H1 (cell line): ENCODE results near the gene MMS19. TPM values are rescaled to one million over a fixed set of nuclear protein-coding genes. Genes with fewer than 3 reads are reported as not detected.

Experiments
- CTCF ChIA-PET: fragments of 300-600 bp; sonication (Branson Sonifier 250); formaldehyde crosslinking; loops from one replicate; lab custom pipeline; 2021; ENCODE audit not compliant: partially characterized antibody; lab: Charles Lee
- POLR2A ChIA-PET: fragments of 300-600 bp; sonication (Branson Sonifier 250); formaldehyde crosslinking; loops from one replicate; lab custom pipeline; 2021; ENCODE audit warnings: inconsistent platforms; ENCODE audit not compliant: partially characterized antibody; lab: Charles Lee
- DNase-seq, 2 experiments: peaks; one replicate each; pipeline versions ENCODE4 v3.0.0 to v3.0.0-alpha.2; 2010 to 2022; ENCODE audit warnings: low spot score in 2 of 2, low read depth in 1 of 2, mixed read lengths in 1 of 2
- FAIRE-seq: peaks from 2 replicates; lab custom pipeline; 2011; peaks lifted over from hg19 to GRCh38; lab: Jason Lieb, UNC
- H2AFZ ChIP-seq: 2 replicates; pipeline ENCODE4 v1.8.1; 2012; ENCODE audit warnings: low read length, inconsistent platforms
- H2AK5ac ChIP-seq: 2 replicates; pipeline ENCODE4 v1.6.1; 2013; ENCODE audit warnings: low read depth, low read length
- H2BK120ac ChIP-seq: replicated peaks from 2 replicates; pipeline ENCODE3; 2013; ENCODE audit warnings: low read depth, low read length, inconsistent platforms
- H2BK12ac ChIP-seq: 2 replicates; pipeline ENCODE4 v1.6.1; 2013; ENCODE audit warnings: low read depth, low read length
- H2BK15ac ChIP-seq: 2 replicates; pipeline ENCODE4 v1.6.1; 2013; ENCODE audit warnings: low read length
- H2BK20ac ChIP-seq: 2 replicates; pipeline ENCODE4 v1.6.1; 2013; ENCODE audit warnings: low read length
- H2BK5ac ChIP-seq: 2 replicates; pipeline ENCODE4 v1.6.1; 2013; ENCODE audit warnings: low read depth, low read length
- H3K14ac ChIP-seq: 2 replicates; pipeline ENCODE4 v1.6.1; 2013; ENCODE audit warnings: inconsistent platforms; ENCODE audit not compliant: insufficient read length
- H3K18ac ChIP-seq: 2 replicates; pipeline ENCODE4 v1.6.1; 2013; ENCODE audit warnings: low read length; ENCODE audit errors: extremely low read depth
- H3K23ac ChIP-seq: 2 replicates; pipeline ENCODE4 v1.6.1; 2013; ENCODE audit warnings: inconsistent platforms; ENCODE audit not compliant: insufficient read length
- H3K23me2 ChIP-seq: 2 replicates; pipeline ENCODE4 v1.6.1; 2013; ENCODE audit warnings: low read depth, low read length
- H3K27ac ChIP-seq: 2 replicates; pipeline ENCODE4 v1.6.1; 2011; ENCODE audit warnings: low read depth, low read length, inconsistent platforms
- H3K27me3 ChIP-seq, 4 experiments: replicated peaks in 1 of 4; 1 replicate in 1 of 4; 2 replicates in 3 of 4; pipeline versions ENCODE4 v1.6.1 to v1.8.1; 2011 to 2013; ENCODE audit warnings: low read length in 3 of 4, mild to moderate bottlenecking in 3 of 4, inconsistent platforms in 2 of 4, mixed read lengths in 2 of 4, moderate library complexity in 1 of 4; ENCODE audit not compliant: control insufficient read depth in 3 of 4, insufficient read depth in 3 of 4; ENCODE audit errors: extremely low read depth in 1 of 4
- H3K36me3 ChIP-seq, 4 experiments: 2 replicates each; pipeline versions ENCODE4 v1.6.1 to v1.8.1; 2011 to 2013; ENCODE audit warnings: mild to moderate bottlenecking in 4 of 4, low read length in 3 of 4, moderate library complexity in 2 of 4, control low read depth in 1 of 4, inconsistent platforms in 1 of 4; ENCODE audit not compliant: insufficient read depth in 4 of 4, control insufficient read depth in 2 of 4
- H3K4ac ChIP-seq: replicated peaks from 2 replicates; pipeline ENCODE3; 2013; ENCODE audit warnings: low read length, low read depth, mixed read lengths, inconsistent platforms; ENCODE audit not compliant: insufficient read length
- H3K4me1 ChIP-seq, 4 experiments: replicated peaks in 1 of 4; 1 replicate in 1 of 4; 2 replicates in 3 of 4; pipeline versions ENCODE4 v1.6.1 to v1.8.1; 2011 to 2013; ENCODE audit warnings: low read length in 3 of 4, inconsistent platforms in 2 of 4, mixed read lengths in 1 of 4; ENCODE audit not compliant: insufficient read depth in 4 of 4, control insufficient read depth in 3 of 4
- H3K4me2 ChIP-seq, 2 experiments: 2 replicates each; pipeline versions ENCODE4 v1.6.1 to v1.8.1; 2011 to 2013; ENCODE audit warnings: low read depth in 2 of 2, low read length in 2 of 2, control low read depth in 1 of 2, inconsistent platforms in 1 of 2, mild to moderate bottlenecking in 1 of 2; ENCODE audit not compliant: insufficient read depth in 1 of 2
- H3K4me3 ChIP-seq, 4 experiments: fragments of 200-600, 300-600 bp in 1 of 4; sonication (generic), shearing (Covaris generic), sonication (Bioruptor Twin) in 1 of 4; 2 replicates each; pipeline versions ENCODE4 v1.5.1 to v1.8.1; 2011 to 2016; ENCODE audit warnings: low read length in 4 of 4, low read depth in 3 of 4, control low read depth in 2 of 4, inconsistent platforms in 2 of 4, mild to moderate bottlenecking in 2 of 4, mixed read lengths in 1 of 4, moderate library complexity in 1 of 4; ENCODE audit not compliant: insufficient read depth in 2 of 4; ENCODE audit errors: extremely low read depth in 1 of 4
- H3K56ac ChIP-seq: replicated peaks from 2 replicates; pipeline ENCODE3; 2013; ENCODE audit warnings: low read depth, mild to moderate bottlenecking, mixed read lengths, low read length, inconsistent platforms; ENCODE audit not compliant: insufficient read length
- H3K79me1 ChIP-seq: 2 replicates; pipeline ENCODE4 v1.6.1; 2013; ENCODE audit warnings: low read depth, low read length, control low read depth
- H3K79me2 ChIP-seq, 2 experiments: 2 replicates each; pipeline versions ENCODE4 v1.6.1 to v1.8.1; 2012 to 2013; ENCODE audit warnings: low read length in 2 of 2, mild to moderate bottlenecking in 2 of 2, inconsistent platforms in 1 of 2; ENCODE audit not compliant: insufficient read depth in 2 of 2, control insufficient read depth in 1 of 2
- H3K9ac ChIP-seq, 4 experiments: replicated peaks in 1 of 4; 1 replicate in 1 of 4; 2 replicates in 3 of 4; pipeline versions ENCODE4 v1.6.1 to v1.8.1; 2011 to 2013; ENCODE audit warnings: low read depth in 3 of 4, low read length in 3 of 4, control low read depth in 2 of 4, mild to moderate bottlenecking in 2 of 4, moderate library complexity in 2 of 4, inconsistent platforms in 1 of 4; ENCODE audit errors: extremely low read depth in 1 of 4
- H3K9me3 ChIP-seq, 2 experiments: 2 replicates each; pipeline versions ENCODE4 v1.6.1 to v1.8.1; 2012 to 2013; ENCODE audit warnings: mild to moderate bottlenecking in 2 of 2, moderate library complexity in 2 of 2, control low read depth in 1 of 2, inconsistent platforms in 1 of 2, low read depth in 1 of 2, low read length in 1 of 2, mixed read lengths in 1 of 2; ENCODE audit not compliant: insufficient read depth in 2 of 2
- H4K20me1 ChIP-seq, 2 experiments: replicated peaks in 1 of 2; 2 replicates each; pipeline versions ENCODE3 to v1.8.1; 2011 to 2013; ENCODE audit warnings: inconsistent platforms in 2 of 2, low read length in 2 of 2, mild to moderate bottlenecking in 1 of 2; ENCODE audit not compliant: insufficient read depth in 2 of 2, control insufficient read depth in 1 of 2
- H4K5ac ChIP-seq: 2 replicates; pipeline ENCODE4 v1.6.1; 2013; ENCODE audit warnings: low read length, low read depth, mixed read lengths, inconsistent platforms; ENCODE audit not compliant: insufficient read length
- H4K8ac ChIP-seq: 2 replicates; pipeline ENCODE4 v1.8.0; 2013; ENCODE audit warnings: mild to moderate bottlenecking, moderate library complexity, low read length, inconsistent platforms; ENCODE audit not compliant: insufficient read depth; ENCODE audit errors: extremely low read depth
- H4K91ac ChIP-seq: replicated peaks from 2 replicates; pipeline ENCODE3; 2013; ENCODE audit warnings: low read length, mixed read lengths, inconsistent platforms; ENCODE audit not compliant: insufficient read length
- CTBP2 ChIP-seq: IDR thresholded peaks from 2 replicates; pipeline ENCODE4 v1.7.0; 2011; ENCODE audit warnings: borderline replicate concordance, mild to moderate bottlenecking, moderate library complexity, mixed read lengths, low read length; ENCODE audit not compliant: insufficient read depth, insufficient read length
- PHF8 ChIP-seq: fragments of 200-600 bp; sonication (generic); conservative IDR thresholded peaks from 2 replicates; pipeline ENCODE4 v1.7.1; 2012; ENCODE audit warnings: low read depth, mild to moderate bottlenecking, inconsistent platforms, low read length, moderate library complexity
- RFX5 ChIP-seq: IDR thresholded peaks from 2 replicates; pipeline ENCODE4 v1.6.1; 2011; ENCODE audit warnings: low read depth, low read length, improper control_type of control experiment, borderline replicate concordance
- WGBS, 2 experiments: shearing (Covaris generic) in 1 of 2; methylation state at CpG; one replicate each; pipeline versions ENCODE4 v1.1.6 to v1.1.7; 2013 to 2015; ENCODE audit warnings: low lambda C conversion rate in 2 of 2, mixed read lengths in 2 of 2, inconsistent platforms in 1 of 2, low coverage in 1 of 2, missing lambda C conversion rate in 1 of 2; ENCODE audit not compliant: insufficient replicate concordance in 2 of 2, insufficient coverage in 1 of 2, insufficient read length in 1 of 2; ENCODE audit errors: extremely low coverage in 1 of 2, missing lambda C conversion rate in 1 of 2; 5-methylcytosine and 5-hydroxymethylcytosine counted together
- polyA plus RNA-seq, 7 experiments: library from polyadenylated mRNA; depleted of rRNA in 3 of 7; stranded (reverse) in 5 of 7; unstranded in 2 of 7; fragments of >200 nt in 5 of 7; fragments of 200-250 nt in 2 of 7; gene quantifications; 1 replicate in 5 of 7; 2 replicates in 1 of 7; 4 replicates in 1 of 7; pipeline versions ENCODE4 v1.2.1 to v1.2.3, GENCODE V29; 2011 to 2013; ENCODE audit warnings: missing spikeins in 2 of 7, mixed read lengths in 2 of 7
- total RNA-seq: library from RNA; stranded (reverse); fragmentation: NEBNext Ultra II Directional; extraction: Animal tissue kit (Norgen Biotek cat#: 25700); gene quantifications from 2 replicates; pipeline ENCODE4 v1.2.1, GENCODE V29; 2021

Gene MMS19
- total and polyA plus RNA-seq, 2 of the 8 experiments (the other 6 are each of a cell fraction or from before 2014, with no cell fraction given): 130 to 221 TPM

DNA sequence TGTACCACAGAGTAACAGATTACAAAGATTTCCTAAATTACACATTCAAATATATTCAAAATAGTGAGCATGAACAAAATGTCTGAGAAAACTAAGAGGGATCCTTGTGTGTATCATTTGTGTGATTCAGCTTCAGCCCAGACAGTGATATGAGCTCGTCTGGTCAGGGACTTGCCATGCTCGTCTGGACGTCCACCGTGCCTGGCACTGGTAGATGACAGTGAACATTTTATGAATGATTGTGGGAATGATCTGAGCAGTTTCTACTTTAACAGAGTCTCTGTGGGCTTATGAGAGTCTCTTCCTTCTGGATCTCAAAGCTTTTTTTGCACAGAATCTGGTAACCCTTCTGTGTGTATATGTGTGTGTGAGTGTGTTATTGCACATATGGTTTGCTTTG lies 40.2 kb upstream of the MMS19 start:
- peaks cover 0 to 21% (median 9%) of the 10 kb centered on the region in 4 experiments; a peak in 6 of 7 replicates for H3K4me1 ChIP-seq
- no peak overlapping the region for H3K18ac ChIP-seq
- no peak overlapping the region; the same call in 1 of the 2 replicates for H2BK5ac ChIP-seq
- H3K9ac ChIP-seq: no peak overlapping the region; a peak in 1 of 7 replicates
- H2BK20ac ChIP-seq: no peak overlapping the region
- DNase-seq: no peak
- H3K56ac ChIP-seq: no peak overlapping the region
- H3K9me3 ChIP-seq: no peaks in the 10 kb centered on the region
- no peaks in the 10 kb centered on the region for H3K27me3 ChIP-seq
- peaks cover 2% of the 10 kb centered on the region for H3K79me1 ChIP-seq
- CTCF ChIA-PET: interaction anchor here (1.1 to 14.7 kb wide), 12 partner anchors 14 to 171 kb away, joined by 3 to 388 read pairs (median 5); partner anchors contain the start of genes ANKRD2 and C10orf62
- POLR2A ChIA-PET: interaction anchor here (0.8 to 2.1 kb wide), 5 partner anchors 9 to 85 kb away, joined by 3 to 6 read pairs (median 4); no protein-coding TSS in a partner anchor
- H3K23me2 ChIP-seq: no peaks in the 10 kb centered on the region
- H3K4me2 ChIP-seq: no peak overlapping the region
- no peak overlapping the region for H2BK15ac ChIP-seq
- peak overlapping the region; percentile 26; the same call in 1 of the 2 replicates for H2AK5ac ChIP-seq
- no peak overlapping the region for H3K4ac ChIP-seq
- no peak overlapping the region for H2AFZ ChIP-seq
- H4K5ac ChIP-seq: no peak overlapping the region
- no peak overlapping the region for H2BK12ac ChIP-seq
- no peak overlapping the region for H3K14ac ChIP-seq
- H3K4me3 ChIP-seq: no peak overlapping the region
- H3K23ac ChIP-seq: no peak overlapping the region
- WGBS, 2 experiments: 88% methylated on average over 4 of the region's 4 CpGs; no CpG with 5 or more reads in 1 of the 2 experiments
- no peak overlapping the region for H4K8ac ChIP-seq
- H3K36me3 ChIP-seq: no peaks in the 10 kb centered on the region
- TF ChIP-seq RFX5 (no peak), PHF8 (no peak), CTBP2 (no peak)
- TF ChIP-seq, all 59 proteins: peak for 0
- Histone ChIP-seq H4K91ac (peak overlapping the region; percentile 46), H3K79me2 (peaks cover 0 to 6% of the 10 kb centered on the region in 2 experiments; a peak in 1 of 4 replicates), H4K20me1 (no peaks in the 10 kb centered on the region), H2BK120ac (no peak overlapping the region), H3K27ac (0 out of 2 replicates have a peak overlapping the region, but pooled peaks have one; percentile 13)
- FAIRE-seq: no peak
